ENCODE results near the gene GAS7.

- TF ChIP-seq CTCF (IDR thresholded peaks at IDR 0.05 in 2 of 3, conservative IDR thresholded peaks at IDR 0.05 in 1 of 3; ENCODE audit: control insufficient read depth in 2 of 3, extremely low read depth in 1 of 3, insufficient read depth in 1 of 3, low read depth in 3 of 3, low read length in 3 of 3) (no peak), SUZ12 (IDR thresholded peaks at IDR 0.05; ENCODE audit: unreplicated experiment) (no peak), JUNB (IDR thresholded peaks at IDR 0.05) (no peak), E2F8 (IDR thresholded peaks at IDR 0.05; ENCODE audit: low read depth, partially characterized antibody) (no peak), POLR2A (IDR thresholded peaks at IDR 0.05; ENCODE audit: low read depth, low read length) (no peak), SRF (IDR thresholded peaks at IDR 0.05; ENCODE audit: low read depth in 2 of 2, low read length in 2 of 2) (no peak), GATAD2B (conservative IDR thresholded peaks at IDR 0.05; ENCODE audit: low read depth) (no peak), EZH2 (IDR thresholded peaks at IDR 0.05; ENCODE audit: borderline replicate concordance, control insufficient read depth, low read depth, low read length) (no peak)
These were observed 53.4 kb downstream of the GAS7 start for GRCh38 chr17:10144982-10145381.
